NCI-H146 (cell line): ENCODE measurements around the gene NTN4.
"Not testable (repeated sequence)": the region's sequence is repeated elsewhere in the genome, so short reads cannot be mapped to it uniquely, and the experiment has no call there.

ENCODE experiments used
- DNase-seq: peaks from one replicate; lab custom pipeline; 2025; lab: John Stamatoyannopoulos, UW

NTN4 gene

DNA sequence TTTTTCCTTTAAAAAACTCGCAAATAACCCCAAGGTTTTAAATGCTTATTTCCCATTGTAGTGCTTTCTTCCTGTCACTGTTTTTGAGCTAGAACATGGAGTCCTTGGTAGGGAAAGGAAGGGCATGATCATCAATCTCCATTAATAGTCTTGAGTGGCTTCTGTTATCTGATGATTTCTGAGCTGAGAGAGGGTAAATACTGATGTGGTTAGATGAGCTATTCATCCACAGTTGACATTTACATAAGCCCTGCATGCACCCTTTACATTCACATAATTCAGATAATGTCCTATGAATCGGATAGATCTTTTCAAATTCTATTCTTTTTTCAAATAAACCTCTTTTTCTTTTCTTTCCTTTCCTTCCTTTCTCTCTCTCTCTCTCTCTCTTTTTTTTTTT, 81.4 kb downstream of the NTN4 start:
- no peak for DNase-seq

DNA sequence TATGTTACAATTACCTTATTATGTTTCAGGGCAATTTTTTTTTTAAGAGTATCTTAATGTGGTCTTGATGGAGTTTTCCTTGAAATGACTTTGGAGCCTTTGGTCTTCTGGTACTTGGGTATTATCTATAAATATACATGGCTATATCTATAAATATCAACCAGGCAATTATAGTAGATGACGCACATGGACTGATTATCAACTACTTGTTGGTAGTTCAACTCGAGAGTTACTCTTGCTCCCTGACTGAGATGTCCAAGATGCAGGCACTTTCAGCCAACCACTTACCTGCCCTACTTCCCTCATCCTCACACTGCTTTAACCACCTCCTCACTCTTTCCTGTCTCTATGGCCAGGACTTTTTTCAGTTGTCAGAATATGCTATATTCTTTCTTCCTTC, 85.4 kb downstream of the NTN4 start:
- DNase-seq = no peak

DNA sequence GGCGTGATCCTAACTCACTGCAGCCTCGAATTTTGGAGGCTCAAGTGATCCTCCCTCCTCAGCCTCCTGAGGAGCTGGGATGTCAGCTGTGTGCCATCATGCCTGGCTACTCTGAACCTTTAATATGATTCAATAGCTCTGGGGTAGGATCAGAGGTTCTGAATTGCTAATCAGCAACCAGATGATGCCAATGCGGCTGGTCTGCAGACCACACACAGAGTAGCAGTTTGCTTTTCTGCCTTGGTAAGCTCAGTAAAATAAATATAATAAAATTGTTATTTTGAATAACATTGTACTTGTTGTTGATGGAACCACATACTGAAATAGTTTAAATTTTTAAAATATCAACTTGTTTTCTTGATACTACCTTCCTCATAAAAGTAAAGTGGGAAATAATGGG, 86.6 kb downstream of the NTN4 start:
- DNase-seq = no peak

DNA sequence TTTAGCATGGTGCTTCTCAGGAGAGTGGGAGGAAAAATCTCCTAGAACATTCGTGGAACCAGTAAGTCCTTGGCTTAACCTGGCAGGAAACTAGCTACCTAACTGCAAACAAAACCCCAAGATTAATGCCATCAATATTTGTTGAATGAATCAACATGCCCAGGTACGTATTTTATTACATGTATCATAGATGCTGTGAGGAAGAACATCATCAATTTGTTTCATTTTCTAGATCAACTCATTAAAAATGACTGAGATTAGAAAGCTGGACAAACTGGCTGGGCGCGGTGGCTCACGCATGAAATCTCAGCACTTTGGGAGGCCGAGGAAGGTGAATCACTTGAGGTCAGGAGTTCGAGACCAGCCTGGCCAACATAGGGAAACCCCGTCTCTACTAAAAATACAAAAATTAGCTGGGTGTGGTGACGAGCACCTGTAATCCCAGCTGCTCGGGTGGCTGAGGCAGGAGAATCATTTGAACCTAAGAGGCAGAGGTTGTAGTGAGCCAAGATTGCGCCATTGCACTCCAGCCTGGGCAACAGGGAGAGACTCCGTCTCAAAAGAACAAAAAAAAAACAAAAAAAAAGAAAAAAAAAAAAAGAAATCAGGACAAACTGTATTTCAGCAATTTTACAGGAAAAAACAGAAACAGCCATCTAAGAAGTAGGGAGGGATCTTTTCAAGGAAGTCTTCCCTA, 88.7 kb downstream of the NTN4 start:
- no peak for DNase-seq

DNA sequence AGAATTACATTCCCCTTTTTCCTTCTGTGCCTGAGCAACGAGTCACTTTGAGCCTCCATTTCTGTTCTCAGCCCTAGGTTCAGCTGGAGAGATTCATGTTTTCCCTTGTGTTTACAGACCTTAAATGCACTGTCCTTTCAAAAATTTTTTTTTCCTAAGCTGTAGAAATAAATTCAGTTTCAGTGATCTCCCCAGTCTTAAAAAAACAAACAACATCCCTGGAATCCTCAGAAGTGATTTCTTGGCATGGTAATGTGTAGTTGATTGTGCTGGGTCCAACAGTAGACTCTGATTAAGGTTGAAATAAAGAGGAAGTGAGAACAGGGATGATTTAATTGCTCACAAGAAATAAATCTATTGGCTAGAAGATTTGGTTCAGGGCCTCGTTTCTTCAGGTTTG, 89.3 kb downstream of the NTN4 start:
- no peak for DNase-seq

DNA sequence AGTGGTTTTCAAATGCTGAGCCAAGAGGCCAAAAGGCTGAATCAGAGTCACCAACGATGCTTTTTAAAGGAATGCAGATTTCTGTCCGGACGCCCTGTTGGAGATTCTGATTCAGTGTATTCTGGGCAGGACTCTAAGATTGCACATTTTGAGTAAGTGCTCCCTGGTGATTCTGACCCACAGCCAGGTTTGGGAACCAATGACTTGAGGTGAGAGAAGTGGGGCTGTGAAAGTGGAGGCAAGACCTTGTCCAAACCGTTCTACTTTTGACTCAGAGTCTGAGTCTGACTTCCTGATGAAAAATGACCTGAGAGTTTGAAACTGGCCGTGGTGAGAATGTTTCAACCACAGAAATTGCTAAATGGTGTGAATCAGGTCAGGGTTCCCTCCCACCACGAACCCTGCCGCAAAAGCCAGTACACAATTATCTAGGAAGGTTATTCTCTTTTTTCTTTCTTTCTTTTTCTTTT, 90.2 kb downstream of the NTN4 start:
- no peak for DNase-seq

DNA sequence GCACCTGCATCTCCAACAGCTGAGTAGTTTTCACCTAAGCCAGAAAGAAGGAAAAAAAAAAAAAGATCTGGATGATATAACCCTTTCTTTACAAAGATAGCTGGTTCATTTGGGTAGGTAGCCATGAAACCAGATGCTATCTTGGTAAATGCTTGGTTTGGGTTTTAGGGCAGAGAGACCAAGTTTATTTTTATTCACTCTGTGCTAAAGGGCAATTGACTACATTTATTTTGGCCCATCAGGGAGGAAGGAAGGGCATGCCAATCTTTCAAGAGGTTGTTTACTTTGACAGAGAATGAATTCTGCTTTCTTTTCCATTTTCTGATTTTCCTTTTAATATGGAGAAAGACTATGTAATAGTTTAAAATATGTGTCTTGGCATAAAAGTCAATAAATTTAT, 91.0 kb downstream of the NTN4 start:
- DNase-seq = no peak

DNA sequence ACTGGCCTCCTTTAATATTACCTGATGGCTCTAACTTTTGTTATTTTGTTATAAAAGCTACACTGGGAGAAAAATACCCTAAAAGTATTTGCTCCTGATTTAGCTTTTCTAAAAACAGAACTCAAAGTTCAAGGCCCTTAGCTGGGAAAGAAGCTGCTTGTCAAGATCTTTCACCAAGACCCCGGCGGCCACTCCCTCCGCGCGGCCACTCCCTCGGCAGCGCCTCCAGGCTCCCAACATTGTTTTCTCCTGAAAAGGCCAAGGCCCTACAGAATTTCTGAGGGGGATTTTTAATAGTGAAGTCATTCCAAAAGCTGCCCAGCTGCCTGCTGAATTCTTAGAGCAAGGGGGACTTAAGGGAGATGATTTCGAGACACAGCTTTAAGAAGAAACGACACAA, 96.4 kb downstream of the NTN4 start:
- no peak for DNase-seq

DNA sequence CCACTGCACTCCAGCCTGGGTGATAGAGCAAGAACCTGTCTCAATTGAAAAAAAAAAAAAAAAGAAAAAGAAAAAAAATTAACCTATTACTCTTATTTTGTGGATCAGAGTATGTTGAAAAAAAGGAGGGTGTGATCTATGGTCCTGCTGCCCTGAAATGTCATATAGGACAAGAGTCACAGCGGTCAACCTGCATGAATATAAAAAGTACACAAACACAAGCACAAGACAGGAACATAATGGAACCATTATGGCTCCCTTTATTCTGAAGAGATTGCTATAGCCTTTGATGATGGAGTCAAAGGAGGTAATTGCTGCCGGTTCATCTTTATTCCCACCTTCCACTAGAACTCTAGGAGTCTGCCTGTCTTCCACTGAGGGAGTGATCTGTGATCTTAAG, 96.9 kb downstream of the NTN4 start:
- DNase-seq = peak; percentile 21

DNA sequence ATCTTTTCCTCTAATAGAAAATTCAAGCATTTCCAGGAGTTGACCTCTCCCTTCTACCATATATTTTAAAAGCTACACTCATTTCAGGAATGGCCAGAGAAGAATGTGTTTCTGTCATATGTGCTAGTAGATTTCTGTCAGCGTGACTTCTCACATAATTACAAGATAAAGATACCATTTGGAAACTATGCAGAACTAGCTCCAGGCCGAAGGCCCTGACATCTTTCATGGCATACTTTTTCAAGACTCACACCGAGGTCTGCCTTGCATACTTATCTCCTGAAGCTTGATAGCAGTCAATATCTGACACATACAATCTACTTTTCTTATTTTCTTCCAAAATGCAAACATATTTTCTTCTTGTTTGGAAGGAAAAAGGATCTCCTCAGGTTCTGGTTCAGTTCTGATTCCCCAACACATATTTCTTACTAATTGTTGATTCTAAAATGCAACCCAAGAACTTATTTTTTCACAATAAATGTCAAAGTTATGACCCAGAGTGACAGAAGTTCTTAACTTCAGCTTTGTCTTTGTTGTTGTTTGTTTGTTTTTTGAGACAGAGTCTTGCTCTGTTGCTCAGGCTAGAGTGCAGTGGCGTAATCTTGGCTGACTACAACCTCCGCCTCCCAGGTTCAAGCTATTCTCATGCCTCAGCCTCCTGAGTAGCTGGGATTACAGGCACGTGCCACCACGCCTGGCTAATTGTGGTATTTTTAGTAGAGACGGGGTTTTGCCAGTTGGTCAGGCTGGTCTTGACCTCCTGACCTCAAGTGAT, 99.5 kb downstream of the NTN4 start:
- DNase-seq = no peak

DNA sequence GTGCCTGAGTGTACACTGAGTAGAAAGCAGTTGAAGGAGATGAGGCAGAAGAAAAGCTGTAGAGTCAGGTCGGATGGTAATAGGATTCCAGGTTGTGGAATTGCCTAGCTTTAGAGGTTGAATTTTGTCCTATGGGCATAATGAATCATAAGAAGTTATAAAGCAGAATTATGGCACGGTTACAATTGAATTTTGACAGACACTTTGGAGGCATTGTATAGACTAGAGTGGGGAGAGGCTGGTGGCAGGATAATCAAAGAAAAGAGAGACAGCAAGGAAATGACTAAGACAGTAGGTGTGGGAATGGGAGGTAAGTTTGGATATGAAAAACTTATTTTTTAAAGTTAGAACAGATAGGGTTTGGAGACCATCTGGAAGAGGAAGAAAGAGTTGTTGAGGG, 102.6 kb downstream of the NTN4 start:
- DNase-seq = no peak

DNA sequence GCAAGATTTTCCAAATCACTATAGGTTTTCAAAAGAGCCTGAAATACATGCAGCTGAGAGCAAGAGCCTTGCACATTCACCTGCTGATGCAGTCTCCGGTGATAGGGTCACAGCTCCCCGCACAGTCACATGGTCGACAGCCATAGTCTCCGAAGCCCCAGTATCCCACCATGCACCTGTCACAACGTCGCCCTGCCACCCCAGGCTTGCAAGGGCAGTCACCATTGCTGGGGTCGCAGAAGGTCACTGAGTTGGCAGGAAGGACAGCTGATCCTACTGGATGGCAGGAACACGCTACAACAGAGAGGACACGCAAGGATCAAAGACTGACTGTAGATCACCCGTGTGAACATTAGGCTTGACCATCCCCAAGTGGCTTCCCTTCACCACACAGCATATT, 107.1 kb downstream of the NTN4 start:
- no peak for DNase-seq

DNA sequence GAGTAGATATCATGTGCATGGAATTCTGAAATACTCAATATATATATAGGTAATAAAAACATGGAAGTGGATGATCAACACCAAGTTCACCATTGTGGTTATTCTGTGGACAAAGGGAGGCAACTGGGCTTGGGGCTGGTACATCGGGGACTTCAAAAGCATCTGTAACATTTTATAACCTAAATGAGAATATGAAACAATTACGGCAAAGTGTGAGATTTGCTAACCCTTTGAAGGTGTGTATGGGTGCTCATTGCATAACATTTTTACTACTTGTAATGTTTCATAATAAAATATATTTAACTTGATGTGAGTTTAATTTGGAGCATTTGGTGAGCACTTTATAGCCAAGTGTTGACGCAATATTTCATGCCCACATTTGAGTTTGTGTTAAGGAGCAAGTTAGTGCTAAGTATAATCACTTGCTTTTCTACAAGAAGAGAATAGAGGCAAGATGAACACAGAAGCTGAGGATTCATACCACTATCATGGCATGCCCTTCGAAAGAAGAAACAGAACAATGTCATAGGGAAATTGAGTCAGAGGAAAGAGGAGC, 109.3 kb downstream of the NTN4 start:
- no peak for DNase-seq

DNA sequence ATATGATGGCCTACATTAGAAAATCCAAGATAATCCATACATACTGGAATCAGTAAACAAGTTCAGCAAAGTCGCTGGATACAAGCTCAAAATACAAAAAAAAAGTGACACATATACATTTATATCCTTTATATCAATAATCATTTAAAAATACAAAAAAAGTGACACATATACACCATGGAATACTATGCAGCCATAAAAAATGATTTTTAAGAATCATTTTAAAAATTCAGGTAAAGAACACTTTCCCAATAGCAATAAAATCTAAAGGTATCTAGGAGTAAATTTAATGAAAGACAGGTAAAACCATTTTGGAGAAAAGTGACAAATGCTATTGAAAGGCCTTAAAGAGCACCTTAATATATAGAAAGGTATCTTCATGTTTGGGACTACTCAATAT, 111.9 kb downstream of the NTN4 start:
- DNase-seq = no peak

DNA sequence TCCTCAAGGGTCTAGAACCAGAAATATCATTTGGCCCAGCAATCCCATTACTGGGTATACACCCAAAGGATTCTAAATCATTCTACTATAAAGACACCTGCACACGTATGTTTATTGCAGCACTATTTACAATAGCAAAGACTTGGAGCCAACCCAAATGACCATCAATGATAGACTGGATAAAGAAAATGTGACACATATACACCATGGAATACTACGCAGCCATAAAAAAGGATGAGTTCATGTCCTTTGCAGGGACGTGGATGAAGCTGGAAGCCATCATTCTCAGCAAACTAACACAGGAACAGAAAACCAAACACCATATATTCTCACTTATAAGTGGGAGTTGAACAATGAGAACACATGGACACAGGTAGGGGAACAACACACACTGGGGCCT, 112.8 kb downstream of the NTN4 start:
- DNase-seq = not testable (repeated sequence)

DNA sequence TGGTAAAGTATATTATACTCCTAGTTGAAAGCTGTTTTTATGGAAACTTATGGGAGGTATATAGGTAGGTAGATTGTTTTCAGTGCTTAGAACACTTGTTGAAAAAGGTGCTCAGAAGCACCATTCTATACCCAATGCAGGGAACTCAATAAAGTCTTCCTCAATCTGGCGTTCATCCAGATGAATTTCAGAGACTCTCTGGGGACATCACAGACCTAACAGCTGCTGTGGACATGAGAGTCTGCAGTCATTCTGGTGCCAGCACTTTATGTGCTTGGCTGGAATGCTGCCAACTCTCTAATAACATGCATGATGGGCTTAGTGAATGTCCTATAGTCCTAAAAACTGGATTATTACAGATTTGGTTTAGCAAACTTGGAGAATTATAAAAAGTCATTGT, 115.9 kb downstream of the NTN4 start:
- DNase-seq = peak; percentile 67

DNA sequence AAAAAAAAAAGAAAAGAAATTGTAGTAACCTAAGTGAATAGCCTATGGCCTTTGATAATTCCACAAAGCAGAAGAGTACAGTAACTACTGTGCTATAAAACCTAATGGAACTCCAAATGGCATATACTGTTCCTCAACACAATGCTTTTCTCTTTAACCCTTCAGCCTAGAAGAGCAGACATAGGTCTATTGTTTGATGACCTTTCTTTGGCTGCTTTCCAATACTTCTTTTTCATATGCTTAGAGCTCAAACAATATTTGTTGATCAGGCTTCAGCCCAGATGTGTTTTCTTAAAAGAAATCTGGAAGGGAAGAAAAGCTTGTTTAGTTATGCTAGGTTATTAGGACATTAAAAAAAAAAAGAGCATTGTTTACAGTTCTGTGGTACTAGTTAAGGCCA, 116.4 kb downstream of the NTN4 start:
- DNase-seq = peak; percentile 9

DNA sequence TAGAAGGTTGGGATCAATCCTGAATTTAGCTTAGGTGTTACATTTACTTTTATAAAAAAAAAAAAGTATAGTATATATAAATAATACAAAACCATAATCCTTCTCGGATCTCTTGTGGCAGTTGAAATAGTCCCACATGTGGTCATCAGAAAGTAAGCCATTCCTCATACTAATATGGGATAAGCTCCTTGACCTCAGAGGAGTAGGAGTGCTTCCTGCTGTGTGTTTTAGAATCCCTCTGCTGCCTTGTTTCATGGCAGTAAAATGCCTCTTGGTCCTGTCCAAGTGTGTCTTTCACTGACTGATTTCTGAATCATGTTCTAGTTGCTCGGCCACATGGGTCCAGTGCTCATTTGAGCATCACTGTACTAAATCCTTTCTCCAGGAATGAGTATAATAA, 117.0 kb downstream of the NTN4 start:
- DNase-seq = no peak

DNA sequence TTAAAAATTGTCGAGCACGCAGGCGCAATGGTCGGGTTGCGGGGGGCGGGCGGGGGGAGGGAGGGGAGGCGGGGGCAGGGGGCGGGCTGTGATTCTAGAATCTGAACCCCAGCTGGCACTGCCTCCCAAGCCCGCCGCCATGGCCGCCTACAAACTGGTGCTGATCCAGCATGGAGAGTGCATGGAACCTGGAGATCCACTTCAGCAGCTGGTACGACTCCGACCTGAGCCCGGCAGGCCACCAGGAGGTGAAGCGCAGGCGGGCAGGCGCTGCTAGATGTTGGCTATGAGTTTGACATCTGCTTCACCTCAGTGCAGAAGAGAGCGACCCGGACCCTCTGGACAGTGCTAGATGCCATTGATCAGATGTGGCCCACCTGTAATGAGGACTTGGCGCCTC, 118.4 kb downstream of the NTN4 start:
- DNase-seq = no peak

DNA sequence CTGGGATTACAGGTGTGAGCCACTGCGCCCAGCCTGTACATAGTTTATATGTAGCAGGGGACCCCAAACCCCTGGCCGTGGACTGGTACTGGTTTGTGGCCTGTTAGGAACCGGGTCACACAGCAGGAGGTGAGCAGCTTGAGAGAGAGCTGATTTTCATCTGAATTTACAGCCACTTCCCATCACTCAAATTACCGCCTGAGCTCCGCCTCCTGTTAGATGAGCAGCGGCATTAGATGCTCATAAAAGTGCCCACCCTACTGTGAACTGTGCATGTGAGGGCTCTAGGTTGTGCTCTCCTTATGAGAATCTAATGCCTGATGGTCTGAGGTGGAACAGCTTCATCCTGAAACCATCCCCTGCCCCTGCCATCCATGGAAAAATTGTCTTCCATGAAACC, 119.3 kb downstream of the NTN4 start:
- DNase-seq = no peak

DNA sequence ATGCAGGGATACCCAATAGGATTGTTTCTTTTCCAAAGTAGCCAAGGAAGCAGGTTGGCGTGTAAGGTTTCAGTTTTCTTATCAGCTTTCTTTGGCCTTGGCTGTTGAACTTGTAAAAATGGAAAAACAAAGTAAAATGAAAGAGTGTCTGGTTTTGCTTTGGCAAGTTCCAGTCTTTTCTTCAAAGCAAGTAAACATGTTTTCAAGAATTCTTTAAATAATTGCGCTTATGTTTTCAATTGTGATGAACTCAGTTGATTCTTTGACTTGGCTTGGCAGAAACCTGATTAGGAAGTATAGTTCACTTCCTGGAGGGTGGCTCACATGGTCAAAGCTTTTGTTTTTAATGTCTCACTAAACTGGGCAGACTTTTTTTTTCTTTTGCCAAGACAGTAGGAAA, 127.0 kb downstream of the NTN4 start:
- no peak for DNase-seq

DNA sequence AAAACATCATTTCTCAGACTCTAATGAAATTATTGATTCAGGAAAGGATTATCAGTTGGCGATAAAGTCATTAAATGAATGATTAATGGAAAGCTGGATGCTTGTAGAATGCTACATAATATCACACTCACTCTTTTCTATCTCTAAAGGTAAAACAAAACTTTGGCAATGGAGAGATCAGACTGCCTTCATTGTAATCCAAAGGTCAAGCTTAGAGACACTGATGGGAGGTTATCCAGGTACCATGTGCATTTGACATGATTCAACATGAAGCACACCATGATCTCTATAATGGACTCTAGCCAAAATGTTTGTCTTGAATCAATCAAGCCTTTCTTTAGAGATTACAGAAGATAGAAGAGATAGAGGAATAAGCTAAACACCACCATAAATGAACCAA, 129.2 kb downstream of the NTN4 start:
- DNase-seq = no peak

DNA sequence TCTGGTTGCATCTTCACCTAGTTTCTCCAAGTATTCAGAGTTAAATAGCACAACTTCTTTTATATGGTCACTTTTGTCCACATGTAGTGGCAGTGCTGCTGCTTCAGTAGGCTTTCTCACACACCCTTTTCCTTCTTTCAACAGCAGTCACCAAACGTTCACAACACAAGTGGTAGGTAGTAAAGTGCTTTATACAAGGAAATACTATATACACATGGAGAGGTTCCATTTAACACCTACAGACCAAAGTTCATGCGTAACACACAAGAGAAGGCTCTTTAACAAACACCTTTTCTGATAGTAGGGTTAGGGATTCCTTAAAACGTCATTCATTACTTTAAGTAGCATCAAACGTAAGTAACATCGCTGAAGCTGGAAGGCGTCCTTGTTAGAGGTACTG, 132.2 kb downstream of the NTN4 start:
- no peak for DNase-seq
